ENCODE data around the gene KCNMA1. TPM values are rescaled to one million over a fixed set of nuclear protein-coding genes. Genes with fewer than 3 reads are reported as not detected.

Gene KCNMA1
- total RNA-seq, 1 experiment from 2014 or later, result 0.49 TPM

- no peak for TF ChIP-seq CEBPB (IDR thresholded peaks at IDR 0.05; ENCODE audit: low read depth)
- CTCF ChIA-PET, result no interaction called here
- no peak overlapping the region for H3K4me3 ChIP-seq (replicated peaks in 1 of 2; ENCODE audit: low read depth in 1 of 2, low read length in 2 of 2)
Observed at GRCh38 chr10:77068272-77068671, 569.3 kb downstream of the KCNMA1 start.

GRCh38 chr10:77062381-77062780 is 575.2 kb downstream of the KCNMA1 start:
- H3K4me1 ChIP-seq (ENCODE audit: control insufficient read depth in 1 of 2, insufficient read depth in 2 of 2, low read length in 2 of 2), result no peaks in the 10 kb centered on the region
- no TSS peak for BruUV-seq (replicated peaks)
- no peaks in the 10 kb centered on the region for H4K20me1 ChIP-seq (ENCODE audit: insufficient read depth)
- no peak for DNase-seq (ENCODE audit: low read depth, low spot score)
- H3K9me2 ChIP-seq (ENCODE audit: insufficient read depth), result no peaks in the 10 kb centered on the region
- TF ChIP-seq EGR1 (IDR thresholded peaks at IDR 0.05; ENCODE audit: low read depth) (no peak), MAX (IDR thresholded peaks at IDR 0.05) (no peak), EZH2phosphoT487 (IDR thresholded peaks at IDR 0.05; ENCODE audit: borderline replicate concordance) (no peak), POLR2AphosphoS5 (IDR thresholded peaks at IDR 0.05; ENCODE audit: low read depth, low read length) (no peak), POLR2A (IDR thresholded peaks at IDR 0.05; ENCODE audit: borderline replicate concordance, extremely low read depth, insufficient read depth, insufficient read length) (no peak)
- H3K27ac ChIP-seq (ENCODE audit: low read depth, low read length), result no peak overlapping the region
- no peak overlapping the region for H3K4me2 ChIP-seq (ENCODE audit: low read length)
- peaks cover 59% of the 10 kb centered on the region for H3K27me3 ChIP-seq (ENCODE audit: insufficient read depth, low read length)
- POLR2A ChIA-PET, result no interaction called here
- RAD21 ChIA-PET (ENCODE audit: low non-redundant PET in 1 of 2, low total read pairs in 2 of 2, uncharacterized antibody in 2 of 2, unreplicated experiment in 2 of 2), result no interaction called here
- no peak for ATAC-seq
- CTCF ChIA-PET, result no interaction called here
- H3K4me3 ChIP-seq (replicated peaks in 1 of 2; ENCODE audit: low read depth in 1 of 2, low read length in 2 of 2), result no peak overlapping the region
- no peak overlapping the region for H2AFZ ChIP-seq (ENCODE audit: low read depth, low read length, poor library complexity, severe bottlenecking)
- no peaks in the 10 kb centered on the region for H3K9me3 ChIP-seq (ENCODE audit: control insufficient read depth in 1 of 2, insufficient read depth in 1 of 2, low read depth in 1 of 2, low read length in 2 of 2)
- H3K9ac ChIP-seq (ENCODE audit: low read length), result no peak overlapping the region
- H3K79me2 ChIP-seq (ENCODE audit: insufficient read depth, low read length), result no peaks in the 10 kb centered on the region
- H3K36me3 ChIP-seq (ENCODE audit: control insufficient read depth in 1 of 2, insufficient read depth in 2 of 2, low read length in 2 of 2), result no peaks in the 10 kb centered on the region; a peak in 1 of 4 replicates
- intact Hi-C loops (cut with micrococcal nuclease), result no loop called here

More at GRCh38 chr10:77068272-77068671, 569.3 kb downstream of the KCNMA1 start:
- no peak overlapping the region for H3K9ac ChIP-seq (ENCODE audit: low read length)
- no peak for ATAC-seq
- no peaks in the 10 kb centered on the region for H3K4me1 ChIP-seq (ENCODE audit: control insufficient read depth in 1 of 2, insufficient read depth in 2 of 2, low read length in 2 of 2)
- H2AFZ ChIP-seq (ENCODE audit: low read depth, low read length, poor library complexity, severe bottlenecking), result no peak overlapping the region
- no peak for DNase-seq (ENCODE audit: low read depth, low spot score)
- no peaks in the 10 kb centered on the region for H3K79me2 ChIP-seq (ENCODE audit: insufficient read depth, low read length)
- intact Hi-C loops (cut with micrococcal nuclease), result no loop called here
- H4K20me1 ChIP-seq (ENCODE audit: insufficient read depth), result no peaks in the 10 kb centered on the region
- H3K27ac ChIP-seq (ENCODE audit: low read depth, low read length), result no peak overlapping the region
- H3K9me3 ChIP-seq (ENCODE audit: control insufficient read depth in 1 of 2, insufficient read depth in 1 of 2, low read depth in 1 of 2, low read length in 2 of 2), result no peaks in the 10 kb centered on the region
- ChIA-PET POLR2A (no interaction called here), RAD21 (ENCODE audit: low non-redundant PET in 1 of 2, low total read pairs in 2 of 2, uncharacterized antibody in 2 of 2, unreplicated experiment in 2 of 2) (no interaction called here)
- H3K9me2 ChIP-seq (ENCODE audit: insufficient read depth), result no peaks in the 10 kb centered on the region
- no peaks in the 10 kb centered on the region; a peak in 1 of 4 replicates for H3K36me3 ChIP-seq (ENCODE audit: control insufficient read depth in 1 of 2, insufficient read depth in 2 of 2, low read length in 2 of 2)
- no peak overlapping the region for H3K4me2 ChIP-seq (ENCODE audit: low read length)
- BruUV-seq (replicated peaks), result no TSS peak
- H3K27me3 ChIP-seq (ENCODE audit: insufficient read depth, low read length), result peaks cover 39% of the 10 kb centered on the region

Data from HCT116 (cell line).